ENCODE results near the gene TYRP1.

TYRP1 gene

DNA sequence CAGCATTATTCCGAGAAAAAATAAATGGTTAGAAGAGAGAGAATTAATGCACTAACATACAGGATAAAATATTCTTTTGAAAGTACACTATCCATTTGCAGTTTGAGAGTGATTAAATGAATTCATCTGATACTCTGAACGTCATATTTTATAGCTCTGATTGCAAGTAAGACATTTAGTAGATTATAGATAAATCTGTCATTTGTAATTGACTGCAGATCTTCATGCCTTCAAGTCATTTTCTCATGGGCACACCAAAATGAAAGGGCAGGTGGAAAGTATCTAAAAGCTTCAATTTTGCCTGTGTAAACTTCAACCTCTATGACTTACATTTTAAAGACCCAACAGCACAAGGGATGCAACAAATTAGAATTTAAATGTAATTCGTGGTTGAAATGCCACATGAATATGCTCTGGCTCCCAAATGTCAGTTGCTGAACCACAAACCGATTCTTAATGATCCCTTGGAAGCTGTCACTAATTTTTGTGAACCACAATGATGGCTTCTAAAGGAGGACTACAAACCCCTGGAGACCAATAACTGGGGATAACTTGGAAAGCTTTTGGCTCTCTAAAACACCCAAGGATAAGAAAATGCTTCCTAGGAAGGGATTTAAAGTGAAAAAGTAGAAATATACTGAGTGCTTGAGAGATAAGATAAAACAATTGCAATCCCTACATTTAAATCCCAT lies 3.9 kb downstream of the TYRP1 start:
- no peak for DNase-seq

DNA sequence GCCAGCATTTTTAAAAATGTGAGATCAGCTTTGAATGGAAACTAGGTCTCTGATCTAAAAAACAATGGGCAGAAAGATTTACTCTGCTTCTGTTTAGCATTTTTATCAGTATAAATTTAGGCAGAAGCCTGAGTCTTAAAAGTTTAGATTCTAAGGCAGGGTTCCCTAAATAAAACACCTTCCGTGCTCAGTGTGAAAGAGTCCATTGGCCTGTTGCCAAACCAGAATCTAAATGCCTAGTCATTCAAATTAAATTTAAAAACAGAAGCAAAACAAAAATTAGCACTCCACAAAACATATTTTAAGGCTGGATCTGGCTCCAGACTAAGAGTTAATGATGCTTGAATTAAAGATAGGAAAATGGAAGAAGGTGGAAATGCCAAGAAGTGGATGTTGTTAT lies 4.5 kb downstream of the TYRP1 start:
- no peak for DNase-seq

DNA sequence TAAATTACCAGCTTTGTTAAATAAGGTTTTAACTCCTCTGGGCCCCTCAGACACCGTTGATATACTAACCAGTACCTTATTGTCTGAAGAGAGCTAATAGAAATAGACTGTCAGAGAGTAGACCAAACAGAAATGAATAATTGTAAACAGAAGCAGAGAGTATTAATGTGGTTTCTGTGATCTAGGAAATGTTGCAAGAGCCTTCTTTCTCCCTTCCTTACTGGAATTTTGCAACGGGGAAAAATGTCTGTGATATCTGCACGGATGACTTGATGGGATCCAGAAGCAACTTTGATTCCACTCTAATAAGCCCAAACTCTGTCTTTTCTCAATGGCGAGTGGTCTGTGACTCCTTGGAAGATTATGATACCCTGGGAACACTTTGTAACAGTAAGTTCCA lies 5.1 kb downstream of the TYRP1 start:
- no peak for DNase-seq

DNA sequence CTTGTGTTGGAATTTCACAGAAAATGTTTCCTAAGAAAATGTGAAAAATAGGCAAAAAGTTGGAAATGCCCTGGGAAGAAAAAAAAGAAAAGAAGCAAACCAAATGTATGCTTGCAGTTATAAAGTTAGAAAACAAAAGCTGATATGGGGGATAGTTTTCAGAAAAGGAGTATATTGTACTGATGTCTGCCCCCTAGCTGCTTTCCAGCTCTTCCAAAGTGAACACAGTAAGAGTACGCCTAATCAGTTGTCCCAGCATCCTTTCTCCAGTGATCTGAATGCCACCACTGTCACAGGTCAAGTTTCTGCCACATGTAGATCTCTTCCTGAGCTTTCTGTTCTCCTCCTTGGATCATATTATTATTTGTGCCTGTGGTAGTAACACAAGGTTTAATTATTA lies 5.8 kb downstream of the TYRP1 start:
- DNase-seq, result no peak

DNA sequence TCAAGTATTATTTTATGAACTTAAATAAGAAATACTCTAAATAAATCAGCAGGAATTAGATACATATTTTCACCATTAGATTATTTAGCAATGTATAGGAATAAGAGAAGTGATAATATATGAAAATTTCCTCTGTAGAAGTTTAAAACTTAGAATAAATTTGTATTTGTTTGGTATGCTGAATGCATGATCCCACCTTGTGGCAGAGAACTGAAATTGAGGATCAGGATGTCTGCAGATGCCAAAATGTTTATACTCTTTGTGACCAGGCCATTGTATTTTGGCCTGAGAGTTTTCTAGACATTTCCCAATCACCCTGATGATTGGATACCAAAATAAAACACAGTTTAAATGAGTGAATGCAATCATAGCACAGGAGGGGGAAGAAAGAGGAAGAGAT lies 6.3 kb downstream of the TYRP1 start:
- DNase-seq, result no peak

- no peak for DNase-seq
These were observed 7.9 kb downstream of the TYRP1 start for GRCh38 chr9:12701126-12701525.

DNA sequence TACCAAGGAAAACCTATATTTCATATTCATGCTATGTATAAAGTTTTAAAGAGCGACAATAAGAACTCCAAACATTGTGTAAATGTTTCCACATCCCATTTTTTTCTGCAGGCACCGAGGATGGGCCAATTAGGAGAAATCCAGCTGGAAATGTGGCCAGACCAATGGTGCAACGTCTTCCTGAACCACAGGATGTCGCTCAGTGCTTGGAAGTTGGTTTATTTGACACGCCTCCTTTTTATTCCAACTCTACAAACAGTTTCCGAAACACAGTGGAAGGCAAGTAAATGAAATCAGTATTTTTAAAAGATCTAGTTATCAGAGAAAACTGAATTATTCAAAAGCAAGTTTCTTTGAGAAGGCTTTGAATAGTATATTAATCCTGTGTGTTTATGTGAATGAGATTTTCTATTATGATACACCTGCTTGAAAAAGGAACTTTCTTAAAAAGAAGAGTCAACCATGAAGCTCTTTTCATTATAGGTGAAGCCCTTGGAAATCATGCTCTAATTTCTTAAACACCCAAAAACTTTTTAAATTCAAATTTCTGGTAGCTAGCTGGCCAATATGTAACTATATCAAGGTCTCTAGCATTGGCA lies 9.1 kb downstream of the TYRP1 start:
- DNase-seq, result no peak

DNA sequence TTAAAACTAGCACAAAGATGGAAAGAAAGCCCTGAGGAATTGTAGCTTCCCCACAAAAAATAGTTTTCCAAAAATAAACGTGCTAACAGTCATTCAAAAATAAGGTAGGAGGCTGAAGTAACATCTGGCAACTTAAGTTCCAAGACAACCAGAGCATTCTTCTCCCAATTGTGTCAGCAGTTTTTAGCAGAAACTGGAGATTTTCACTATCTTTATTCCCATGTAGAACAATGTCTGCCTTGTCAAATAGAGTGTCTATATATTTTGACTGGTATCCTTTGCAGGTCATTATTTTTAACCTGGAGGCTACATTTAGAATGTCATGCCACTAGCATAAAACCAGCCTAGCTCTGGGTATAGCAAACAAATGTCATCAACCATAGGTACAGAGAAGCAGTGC lies 10.8 kb downstream of the TYRP1 start:
- DNase-seq, result no peak

DNA sequence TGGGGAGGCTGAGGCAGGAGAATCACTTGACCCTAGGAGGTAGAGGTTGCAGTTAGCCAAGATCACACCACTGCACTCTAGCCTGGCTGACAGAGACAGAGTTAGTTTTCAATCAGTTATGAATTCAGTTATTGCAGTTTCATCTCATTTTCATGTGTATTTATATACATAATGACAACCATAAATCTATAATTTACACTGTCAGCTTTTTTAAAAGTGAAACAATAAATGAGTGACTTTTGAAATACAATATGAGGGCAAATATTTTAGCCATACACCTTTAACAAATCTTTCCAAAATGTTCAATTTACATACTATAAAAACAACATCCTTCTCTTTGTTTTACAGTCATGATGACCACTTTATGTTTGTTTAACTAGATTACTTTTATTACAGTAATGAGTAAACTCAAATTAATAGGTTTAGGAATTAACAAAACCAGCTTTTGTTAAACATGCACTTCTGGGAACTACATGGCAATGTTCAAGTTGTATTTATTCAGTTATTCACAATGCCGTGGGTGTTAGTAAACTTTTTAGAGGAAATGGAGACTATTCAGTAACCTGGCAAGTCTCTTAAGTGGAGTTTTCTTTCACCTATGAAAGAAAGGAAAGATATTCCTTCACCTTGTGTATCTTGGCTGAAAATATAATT lies 12.7 kb downstream of the TYRP1 start:
- DNase-seq, result no peak

DNA sequence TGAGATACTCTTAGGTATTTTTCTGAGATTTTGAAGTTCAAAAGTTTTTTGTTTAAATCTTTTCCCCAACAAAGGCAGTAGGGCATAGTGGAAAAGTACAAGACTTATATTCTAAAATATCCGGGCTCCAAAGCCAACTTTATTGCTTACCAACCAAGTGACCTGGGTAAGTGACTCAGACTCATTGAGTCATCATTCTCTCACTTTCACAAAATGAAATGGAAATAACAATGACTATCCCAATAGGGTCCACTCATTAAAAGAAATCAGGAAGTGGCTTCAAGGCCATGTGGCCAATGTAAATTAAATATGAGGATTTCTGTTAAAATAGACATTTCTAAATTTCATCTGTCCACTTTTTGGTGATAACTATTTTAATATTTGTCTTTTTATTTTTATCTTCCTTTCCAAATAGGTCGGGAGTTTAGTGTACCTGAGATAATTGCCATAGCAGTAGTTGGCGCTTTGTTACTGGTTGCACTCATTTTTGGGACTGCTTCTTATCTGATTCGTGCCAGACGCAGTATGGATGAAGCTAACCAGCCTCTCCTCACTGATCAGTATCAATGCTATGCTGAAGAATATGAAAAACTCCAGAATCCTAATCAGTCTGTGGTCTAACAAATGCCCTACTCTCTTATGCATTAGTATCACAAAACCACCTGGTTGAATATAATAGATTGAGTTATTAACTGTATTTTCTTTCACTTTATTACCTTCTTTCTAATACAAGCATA lies 15.5 kb downstream of the TYRP1 start:
- no peak for DNase-seq

GRCh38 chr9:12712532-12712931 lies 19.3 kb downstream of the TYRP1 start:
- DNase-seq, result no peak

DNA sequence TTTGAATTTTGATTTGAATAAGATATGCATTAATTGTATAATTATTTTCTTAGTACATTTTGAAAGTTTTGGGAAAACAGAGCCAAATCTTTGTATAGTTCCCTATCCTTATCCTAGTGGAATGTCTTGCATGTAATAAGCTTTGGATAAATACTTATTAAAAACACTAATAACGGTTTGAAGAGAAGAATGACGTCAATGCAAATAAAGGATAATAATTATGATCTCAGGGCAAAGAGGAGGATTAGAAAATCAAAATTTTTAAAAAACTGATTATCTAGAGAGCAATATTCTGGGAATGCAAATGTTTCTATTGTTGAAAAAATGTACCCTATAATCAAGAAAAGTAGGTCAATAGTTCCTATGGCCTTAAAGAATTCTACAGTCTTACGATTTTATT lies 22.1 kb downstream of the TYRP1 start:
- DNase-seq, result no peak

DNA sequence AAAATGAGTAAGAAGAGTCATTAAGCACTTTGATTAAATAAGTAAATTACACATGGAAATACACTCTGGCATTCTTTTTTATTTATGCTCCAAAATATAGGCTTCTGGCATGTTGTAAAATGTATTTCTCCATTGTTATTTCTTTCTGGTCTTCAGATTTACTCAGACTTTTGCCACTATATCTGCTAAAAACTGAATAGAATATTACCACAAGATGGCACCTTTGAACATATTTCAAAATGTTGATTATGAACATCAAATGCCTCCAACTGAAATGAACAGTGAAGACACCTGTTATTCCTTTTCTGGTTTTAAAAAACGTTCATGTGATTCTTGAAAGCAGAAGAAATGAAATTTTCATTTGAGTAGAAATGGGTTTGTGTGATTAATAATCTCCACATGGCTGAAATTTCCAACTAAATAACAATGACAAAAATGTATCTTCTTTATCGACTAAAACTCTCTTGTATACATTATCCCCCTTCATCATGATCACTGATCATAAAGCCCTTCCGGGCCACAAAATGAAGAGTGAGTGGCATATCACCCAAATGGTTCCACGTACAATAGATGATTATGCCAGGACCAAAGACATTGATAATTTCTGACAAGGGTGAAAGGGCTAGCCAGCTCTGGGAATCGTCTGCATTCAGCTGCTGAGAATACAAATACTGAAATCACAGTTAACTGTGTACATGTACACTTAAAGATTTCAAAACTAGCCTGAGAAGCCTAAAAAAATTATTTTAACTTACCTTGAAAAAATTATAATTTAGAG lies 23.8 kb downstream of the TYRP1 start:
- no peak for DNase-seq

- DNase-seq, result no peak
These were observed 24.7 kb downstream of the TYRP1 start for GRCh38 chr9:12717907-12718306.

DNA sequence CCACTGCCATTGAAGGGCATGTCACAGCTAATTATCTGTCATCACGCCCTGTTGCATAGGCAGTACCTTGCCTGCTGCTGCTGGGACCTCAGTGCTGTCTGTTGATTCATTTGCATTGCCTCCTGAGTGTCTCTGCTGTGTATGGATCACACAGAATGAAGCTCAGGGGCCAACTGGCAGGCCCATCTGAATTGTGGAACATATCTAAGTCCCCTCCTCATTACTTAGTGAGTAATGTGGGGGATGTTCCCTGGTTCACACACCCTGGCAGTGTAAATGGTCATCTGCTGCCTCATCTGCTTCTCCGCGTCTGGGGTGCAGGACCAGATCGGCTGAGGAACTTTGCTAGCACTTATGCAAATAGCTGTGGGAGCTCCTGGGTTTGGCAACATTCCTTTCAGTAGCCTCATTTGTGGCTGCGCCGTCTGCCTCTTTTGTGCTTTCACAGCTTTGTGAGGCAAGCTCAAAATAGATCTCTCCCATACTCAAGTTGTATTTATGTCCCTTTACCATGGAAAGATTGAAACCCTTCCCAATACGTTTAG lies 25.4 kb downstream of the TYRP1 start:
- no peak for DNase-seq

- DNase-seq, result no peak
These were observed 26.2 kb downstream of the TYRP1 start for GRCh38 chr9:12719431-12719830.

- DNase-seq, result no peak
These were observed 27.4 kb downstream of the TYRP1 start for GRCh38 chr9:12720551-12720950.

GRCh38 chr9:12722131-12722530 lies 28.9 kb downstream of the TYRP1 start:
- no peak for DNase-seq

- DNase-seq, result no peak
These were observed 30.3 kb downstream of the TYRP1 start for GRCh38 chr9:12723409-12724028.

DNA sequence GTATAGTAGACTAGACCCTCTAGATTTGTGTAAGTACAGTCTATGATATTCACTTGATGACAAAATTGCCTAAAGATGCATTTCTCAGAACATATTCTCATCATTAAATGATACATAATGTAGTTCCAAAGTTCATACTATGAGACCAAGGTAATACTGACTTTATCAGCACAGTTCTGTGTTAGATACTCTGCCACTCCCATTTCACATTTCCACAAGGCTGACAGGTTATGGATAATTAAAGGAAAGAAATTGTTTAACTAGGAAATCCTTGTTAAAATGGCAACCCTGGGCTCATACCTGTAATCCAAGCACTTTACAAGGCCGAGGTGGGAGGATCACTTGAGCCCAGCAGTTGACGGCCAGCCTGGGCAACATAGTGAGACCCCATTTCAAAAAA lies 33.6 kb downstream of the TYRP1 start:
- no peak for DNase-seq

- no peak for DNase-seq
These were observed 37.0 kb downstream of the TYRP1 start for GRCh38 chr9:12730198-12730597.

- no peak for DNase-seq
These were observed 37.7 kb downstream of the TYRP1 start for GRCh38 chr9:12730927-12731326.

Measured in right kidney (tissue), 1 donor.